Measurements from ENCODE around the gene EPOP. TPM values are rescaled to one million over a fixed set of nuclear protein-coding genes. Genes with fewer than 3 reads are reported as not detected.

The EPOP gene
- total and polyA plus RNA-seq, 2 of the 8 experiments (the other 6 are each of a cell fraction or from before 2014, with no cell fraction given) = 1.5 to 3.3 TPM

DNA sequence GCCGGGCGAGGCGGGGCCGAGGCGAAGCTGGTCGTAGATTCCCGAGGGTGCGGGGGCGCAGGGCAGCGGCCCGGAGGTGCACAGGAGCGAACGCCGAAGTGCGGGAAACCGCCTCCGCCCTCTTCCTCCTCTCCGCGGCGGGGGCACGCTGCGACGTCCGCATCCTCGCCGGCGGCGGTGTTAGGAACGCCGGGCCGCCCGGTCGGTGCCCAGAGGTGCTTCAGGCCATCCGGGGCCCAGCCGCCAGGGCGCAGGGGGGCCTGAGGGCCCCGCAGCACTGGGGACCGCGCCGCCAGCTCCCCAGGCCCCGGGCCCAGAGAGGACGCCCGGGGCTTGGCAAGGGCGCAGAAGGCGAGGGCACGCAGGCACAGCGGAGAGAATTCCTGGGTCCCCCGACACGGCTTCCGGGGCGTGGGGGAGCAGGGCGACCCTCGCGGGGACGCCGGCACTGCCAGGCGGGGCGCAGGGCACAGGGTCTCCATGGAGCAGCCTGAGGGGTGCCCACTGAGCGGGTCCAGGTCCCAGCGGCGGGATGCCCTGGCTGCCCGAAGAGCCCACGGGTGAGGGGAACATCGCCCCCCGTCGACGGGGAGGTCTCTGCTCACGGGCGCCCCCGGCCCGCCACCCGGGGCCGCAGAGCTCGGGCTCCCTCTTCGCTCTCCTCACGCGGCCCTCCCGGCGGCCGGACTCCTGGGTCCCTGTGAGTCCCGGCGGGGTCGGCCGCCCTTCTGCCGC, 576 bp downstream of the EPOP start (continued):
- TF ChIP-seq ATF3 (IDR thresholded peaks at IDR 0.05; ENCODE audit: insufficient read depth, low read depth, low read length) (no peak), FOSL1 (IDR thresholded peaks at IDR 0.05; ENCODE audit: insufficient read depth, low read depth, low read length) (no peak), POLR2A (IDR thresholded peaks at IDR 0.05; ENCODE audit: control extremely low read depth in 1 of 2, low read depth in 2 of 2, low read length in 2 of 2) (no peak), CHD2 (IDR thresholded peaks at IDR 0.05; ENCODE audit: low read length) (no peak), SIX5 (IDR thresholded peaks at IDR 0.05; ENCODE audit: low read depth, low read length) (no peak), SAP30 (IDR thresholded peaks at IDR 0.05; ENCODE audit: insufficient read depth, insufficient replicate concordance, low read length) (no peak), KDM5A (IDR thresholded peaks at IDR 0.05; ENCODE audit: low read length) (no peak), TCF12 (IDR thresholded peaks at IDR 0.05; ENCODE audit: low read depth, low read length) (no peak), SUZ12 (IDR thresholded peaks at IDR 0.05; ENCODE audit: low read length) (peak; percentile 80; the same call in 1 of the 2 replicates), RAD21 (IDR thresholded peaks at IDR 0.05 in 1 of 2, conservative IDR thresholded peaks at IDR 0.05 in 1 of 2; ENCODE audit: low read depth in 2 of 2, low read length in 2 of 2) (no peak; a peak in 1 of 4 replicates)
- TF ChIP-seq, protein P1, sequence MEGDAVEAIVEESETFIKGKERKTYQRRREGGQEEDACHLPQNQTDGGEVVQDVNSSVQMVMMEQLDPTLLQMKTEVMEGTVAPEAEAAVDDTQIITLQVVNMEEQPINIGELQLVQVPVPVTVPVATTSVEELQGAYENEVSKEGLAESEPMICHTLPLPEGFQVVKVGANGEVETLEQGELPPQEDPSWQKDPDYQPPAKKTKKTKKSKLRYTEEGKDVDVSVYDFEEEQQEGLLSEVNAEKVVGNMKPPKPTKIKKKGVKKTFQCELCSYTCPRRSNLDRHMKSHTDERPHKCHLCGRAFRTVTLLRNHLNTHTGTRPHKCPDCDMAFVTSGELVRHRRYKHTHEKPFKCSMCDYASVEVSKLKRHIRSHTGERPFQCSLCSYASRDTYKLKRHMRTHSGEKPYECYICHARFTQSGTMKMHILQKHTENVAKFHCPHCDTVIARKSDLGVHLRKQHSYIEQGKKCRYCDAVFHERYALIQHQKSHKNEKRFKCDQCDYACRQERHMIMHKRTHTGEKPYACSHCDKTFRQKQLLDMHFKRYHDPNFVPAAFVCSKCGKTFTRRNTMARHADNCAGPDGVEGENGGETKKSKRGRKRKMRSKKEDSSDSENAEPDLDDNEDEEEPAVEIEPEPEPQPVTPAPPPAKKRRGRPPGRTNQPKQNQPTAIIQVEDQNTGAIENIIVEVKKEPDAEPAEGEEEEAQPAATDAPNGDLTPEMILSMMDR (IDR thresholded peaks at IDR 0.05; ENCODE audit: control extremely low read depth in 1 of 3, insufficient read depth in 1 of 3, low read depth in 1 of 3, low read length in 3 of 3) = no peak
